T-helper 1 cell treated with Interleukin-12 subunit alpha and Interleukin-12 subunit beta and Interleukin-4 antibody, amounts not matched to agents 30 μg/mL and 1 μg/mL, for 36 hours (primary cell): Measurements from ENCODE around the gene PPP1R10.

Experiments
- H3K27ac Mint-ChIP-seq: one replicate; pipeline ENCODE4 v1.8.0; 2021; ENCODE audit warnings: mild to moderate bottlenecking, mixed read lengths
- H3K27me3 Mint-ChIP-seq: one replicate; pipeline ENCODE4 v1.8.0; 2021; ENCODE audit warnings: low read depth, mixed read lengths
- H3K36me3 Mint-ChIP-seq: one replicate; pipeline ENCODE4 v1.8.0; 2021; ENCODE audit warnings: low read depth, mixed read lengths
- H3K4me1 Mint-ChIP-seq: one replicate; pipeline ENCODE4 v1.8.0; 2021; ENCODE audit warnings: low read depth, mixed read lengths
- H3K4me3 Mint-ChIP-seq: one replicate; pipeline ENCODE4 v1.8.0; 2021; ENCODE audit warnings: mild to moderate bottlenecking, moderate library complexity, mixed read lengths
- H3K9me3 Mint-ChIP-seq: one replicate; pipeline ENCODE4 v1.8.0; 2021; ENCODE audit warnings: mixed read lengths

The PPP1R10 gene

GRCh38 chr6:30562470-30563425 lies 54.3 kb downstream of the PPP1R10 start:
- Mint-ChIP-seq H3K27me3 (no peaks in the 10 kb centered on the region), H3K4me3 (no peak overlapping the region), H3K4me1 (peaks cover 19% of the 10 kb centered on the region), H3K9me3 (no peaks in the 10 kb centered on the region), H3K27ac (peak overlapping the region; percentile 45), H3K36me3 (peaks cover 23% of the 10 kb centered on the region)

- H3K4me1 Mint-ChIP-seq, result peaks cover 24% of the 10 kb centered on the region
- peaks cover 27% of the 10 kb centered on the region for H3K36me3 Mint-ChIP-seq
- no peaks in the 10 kb centered on the region for H3K27me3 Mint-ChIP-seq
- H3K4me3 Mint-ChIP-seq, result no peak overlapping the region
- no peak overlapping the region for H3K27ac Mint-ChIP-seq
- no peaks in the 10 kb centered on the region for H3K9me3 Mint-ChIP-seq
Observed at GRCh38 chr6:30560930-30561329, 56.1 kb downstream of the PPP1R10 start.

GRCh38 chr6:30557683-30557981 lies 59.4 kb downstream of the PPP1R10 start:
- Mint-ChIP-seq H3K9me3 (no peaks in the 10 kb centered on the region), H3K4me3 (peak overlapping the region; percentile 99), H3K27ac (peak overlapping the region; percentile 100), H3K36me3 (peaks cover 23% of the 10 kb centered on the region), H3K4me1 (peaks cover 27% of the 10 kb centered on the region), H3K27me3 (no peaks in the 10 kb centered on the region)

- H3K27me3 Mint-ChIP-seq, result no peaks in the 10 kb centered on the region
- H3K9me3 Mint-ChIP-seq, result no peaks in the 10 kb centered on the region
- peaks cover 23% of the 10 kb centered on the region for H3K36me3 Mint-ChIP-seq
- peaks cover 23% of the 10 kb centered on the region for H3K4me1 Mint-ChIP-seq
- H3K4me3 Mint-ChIP-seq, result peak within 1 kb of the TSS; percentile 99
- H3K27ac Mint-ChIP-seq, result peak within 1 kb of the TSS; percentile 100
Observed at GRCh38 chr6:30556906-30557682, 59.9 kb downstream of the PPP1R10 start, which contains the start of gene PRR3. PRR3 (plus strand) TSS chr6:30557295; CDS start chr6:30557345, 50 bp downstream.

- Mint-ChIP-seq H3K4me1 (peaks cover 23% of the 10 kb centered on the region), H3K27me3 (no peaks in the 10 kb centered on the region), H3K36me3 (peaks cover 28% of the 10 kb centered on the region), H3K4me3 (peak within 1 kb of the TSS; percentile 99), H3K27ac (peak within 1 kb of the TSS; percentile 100), H3K9me3 (no peaks in the 10 kb centered on the region)
Observed at GRCh38 chr6:30556066-30556905, 60.8 kb downstream of the PPP1R10 start, which contains the start of gene GNL1. GNL1 (minus strand) TSS chr6:30556489; CDS start chr6:30556203, 286 bp downstream.

GRCh38 chr6:30555816-30556065 lies 61.3 kb downstream of the PPP1R10 start:
- peak overlapping the region; percentile 99 for H3K4me3 Mint-ChIP-seq
- H3K4me1 Mint-ChIP-seq, result peaks cover 23% of the 10 kb centered on the region
- peaks cover 31% of the 10 kb centered on the region for H3K36me3 Mint-ChIP-seq
- H3K27me3 Mint-ChIP-seq, result no peaks in the 10 kb centered on the region
- H3K9me3 Mint-ChIP-seq, result no peaks in the 10 kb centered on the region
- H3K27ac Mint-ChIP-seq, result peak overlapping the region; percentile 100

- Mint-ChIP-seq H3K9me3 (no peaks in the 10 kb centered on the region), H3K4me3 (peak overlapping the region; percentile 99), H3K27ac (peak overlapping the region; percentile 100), H3K36me3 (peaks cover 36% of the 10 kb centered on the region), H3K4me1 (peaks cover 23% of the 10 kb centered on the region), H3K27me3 (no peaks in the 10 kb centered on the region)
Observed at GRCh38 chr6:30554962-30555815, 61.9 kb downstream of the PPP1R10 start.

GRCh38 chr6:30554404-30554803 lies 62.6 kb downstream of the PPP1R10 start:
- H3K9me3 Mint-ChIP-seq, result no peaks in the 10 kb centered on the region
- H3K4me3 Mint-ChIP-seq, result peak overlapping the region; percentile 45
- H3K27ac Mint-ChIP-seq, result no peak overlapping the region

More at GRCh38 chr6:30554404-30554803, 62.6 kb downstream of the PPP1R10 start:
- H3K4me1 Mint-ChIP-seq, result peaks cover 22% of the 10 kb centered on the region
- peaks cover 40% of the 10 kb centered on the region for H3K36me3 Mint-ChIP-seq
- H3K27me3 Mint-ChIP-seq, result no peaks in the 10 kb centered on the region
